ENCODE data around the gene CDH23.

- TF ChIP-seq CTCF (conservative IDR thresholded peaks at IDR 0.05 in 1 of 2, IDR thresholded peaks at IDR 0.05 in 1 of 2; ENCODE audit: extremely low read depth in 1 of 2, insufficient read depth in 1 of 2, low read depth in 1 of 2, low read length in 2 of 2) (no peak), EZH2 (IDR thresholded peaks at IDR 0.05; ENCODE audit: borderline replicate concordance, low read length) (no peak)
Observed at GRCh38 chr10:71767420-71768035, 370.8 kb downstream of the CDH23 start.
